GM12878 (cell line): Measurements from ENCODE around the gene EPO. TPM values are rescaled to one million over a fixed set of nuclear protein-coding genes. Genes with fewer than 3 reads are reported as not detected.

Source experiments
- ATAC-seq: fragments of 200-7000 bp; cut with Tn5 transposase; 3 replicates; pipeline ENCODE4 v1.9.1; 2020; ENCODE audit warnings: mild to moderate bottlenecking, moderate library complexity
- BruUV-seq: library from RNA; stranded (reverse); fragments of 400-500 nt; replicated peaks from 2 replicates; lab custom pipeline; 2021; lab: Mats Ljungman, UMichigan
- CTCF ChIA-PET: fragments of 300-600 bp; sonication (Branson Sonifier 250); formaldehyde crosslinking; extraction: SDS; loops from one replicate; lab custom pipeline; 2021; ENCODE audit warnings: inconsistent platforms; lab: Yijun Ruan, JAX
- POLR2A ChIA-PET: fragments of 350-600 bp; formaldehyde crosslinking; extraction: SDS; loops from one replicate; lab custom pipeline; 2021; ENCODE audit warnings: inconsistent platforms; lab: Charles Lee
- RAD21 ChIA-PET: fragments of 300-600 bp; sonication (Branson Sonifier 250); formaldehyde crosslinking; loops from one replicate; lab custom pipeline; 2023; ENCODE audit warnings: antibody characterized with exemption; ENCODE audit not compliant: unreplicated experiment; lab: Charles Lee
- SMC1A ChIA-PET: fragments of 300-600 bp; sonication (Branson Sonifier 250); formaldehyde crosslinking; loops from one replicate; lab custom pipeline; 2023; ENCODE audit not compliant: unreplicated experiment, uncharacterized antibody; lab: Charles Lee
- DNase-seq: peaks from one replicate; pipeline ENCODE4 v3.0.0-alpha.2; 2011; ENCODE audit warnings: low read depth, low spot score
- FAIRE-seq: peaks from 3 replicates; lab custom pipeline; 2011; peaks lifted over from hg19 to GRCh38; lab: Jason Lieb, UNC
- H2AFZ ChIP-seq: 2 replicates; pipeline ENCODE4 v1.6.0; 2011; ENCODE audit warnings: low read depth, low read length, control low read depth; ENCODE audit not compliant: control insufficient read depth
- H3K27ac ChIP-seq: 2 replicates; pipeline ENCODE4 v1.5.1; 2011; ENCODE audit warnings: control low read depth; ENCODE audit not compliant: control insufficient read depth, insufficient read depth
- H3K27me3 ChIP-seq, 2 experiments: replicated peaks in 1 of 2; 2 replicates each; pipeline versions ENCODE4 v1.6.0 to v1.6.1; 2011; ENCODE audit warnings: low read length in 1 of 2; ENCODE audit not compliant: control insufficient read depth in 2 of 2, insufficient read depth in 2 of 2
- H3K36me3 ChIP-seq, 2 experiments: 2 replicates each; pipeline ENCODE4 v1.5.1; 2011; ENCODE audit warnings: low read length in 1 of 2; ENCODE audit not compliant: control insufficient read depth in 2 of 2, insufficient read depth in 2 of 2
- H3K4me1 ChIP-seq: 2 replicates; pipeline ENCODE4 v1.6.1; 2011; ENCODE audit warnings: mild to moderate bottlenecking, low read length, moderate library complexity, mixed read lengths; ENCODE audit not compliant: control insufficient read depth, insufficient read depth
- H3K4me2 ChIP-seq: 2 replicates; pipeline ENCODE4 v1.6.0; 2011; ENCODE audit warnings: control low read depth; ENCODE audit not compliant: control insufficient read depth, insufficient read depth
- H3K4me3 ChIP-seq: fragments of 200-600 bp; sonication (generic); 2 replicates; pipeline ENCODE4 v1.5.1; 2016
- H3K79me2 ChIP-seq: 2 replicates; pipeline ENCODE4 v1.6.0; 2011; ENCODE audit warnings: low read length; ENCODE audit not compliant: control insufficient read depth, insufficient read depth
- H3K9ac ChIP-seq: 2 replicates; pipeline ENCODE4 v1.8.0; 2011; ENCODE audit warnings: low read length, control low read depth, mixed read lengths; ENCODE audit not compliant: control insufficient read depth, insufficient read depth
- H3K9me3 ChIP-seq: replicated peaks from 3 replicates; pipeline ENCODE4 v1.5.1; 2011; ENCODE audit warnings: mild to moderate bottlenecking, low read length; ENCODE audit not compliant: control insufficient read depth, insufficient read depth
- H4K20me1 ChIP-seq: 2 replicates; pipeline ENCODE4 v1.6.0; 2011; ENCODE audit not compliant: control insufficient read depth, insufficient read depth
- BRCA1 ChIP-seq: IDR thresholded peaks from 2 replicates; pipeline ENCODE4 v1.6.1; 2011; ENCODE audit warnings: low read depth, low read length, improper control_type of control experiment
- ETV6 ChIP-seq, 2 experiments: fragments of 450-650 bp in 1 of 2; IDR thresholded peaks in 1 of 2; conservative IDR thresholded peaks in 1 of 2; 2 replicates each; pipeline ENCODE4 v1.6.1; 2014; ENCODE audit warnings: antibody characterized with exemption in 1 of 2, borderline replicate concordance in 1 of 2, low read depth in 1 of 2, mild to moderate bottlenecking in 1 of 2, moderate library complexity in 1 of 2
- NFIC ChIP-seq: IDR thresholded peaks from 2 replicates; pipeline ENCODE4 v1.6.1; 2012; ENCODE audit warnings: low read depth, mild to moderate bottlenecking, inconsistent platforms, low read length, moderate library complexity
- PRDM15 ChIP-seq: fragments of 450-650 bp; formaldehyde crosslinking; IDR thresholded peaks from 2 replicates; pipeline ENCODE4 v1.4.0; 2020; ENCODE audit warnings: mild to moderate bottlenecking, moderate library complexity
- RELA ChIP-seq: fragments of 450-650 bp; IDR thresholded peaks from 2 replicates; pipeline ENCODE4 v1.8.0; 2014; ENCODE audit warnings: borderline replicate concordance; ENCODE audit not compliant: partially characterized antibody
- SMAD5 ChIP-seq: IDR thresholded peaks from 2 replicates; pipeline ENCODE4 v1.6.1; 2016; ENCODE audit warnings: antibody characterized with exemption, low read depth
- SREBF2 ChIP-seq: IDR thresholded peaks from 2 replicates; pipeline ENCODE4 v1.6.1; 2012; ENCODE audit warnings: mild to moderate bottlenecking, low read length
- SRF ChIP-seq, 2 experiments: IDR thresholded peaks; 2 replicates each; pipeline ENCODE4 v1.6.1; 2011; ENCODE audit warnings: low read depth in 2 of 2, low read length in 2 of 2, mild to moderate bottlenecking in 1 of 2, moderate library complexity in 1 of 2
- WGBS: methylation state at CpG from one replicate; pipeline ENCODE4 v1.1.6; 2016; ENCODE audit warnings: low lambda C conversion rate; ENCODE audit not compliant: insufficient replicate concordance, insufficient coverage; ENCODE audit errors: missing lambda C conversion rate; 5-methylcytosine and 5-hydroxymethylcytosine counted together
- in situ Hi-C: fragments of 300-500 bp; cut with MboI; formaldehyde crosslinking; loops from 9 replicates; pipeline ENCODE4 v1.14.3; 2018; ENCODE audit warnings: mixed read lengths
- intact Hi-C: fragments of 100-400 bp; cut with micrococcal nuclease; formaldehyde crosslinking; loops from one replicate; pipeline ENCODE4 v1.14.2; 2022; ENCODE audit not compliant: unreplicated experiment
- polyA plus RNA-seq, 11 experiments: library from polyadenylated mRNA; depleted of rRNA in 4 of 11; unstranded in 6 of 11; stranded (reverse) in 5 of 11; fragments of >200 nt; fragmentation: Nextera tagmentation in 4 of 11; fragmentation: Illumina TruSeq in 1 of 11; extraction: Ambion mirVana in 4 of 11; extraction: Trizol in 1 of 11; gene quantifications; 1 replicate in 1 of 11; 2 replicates in 10 of 11; pipeline versions ENCODE4 v1.2.1 to v1.2.3, GENCODE V29; 2011 to 2016; ENCODE audit warnings: inconsistent platforms in 2 of 11, missing spikeins in 2 of 11, low read depth in 1 of 11
- total RNA-seq, 4 experiments: library from RNA; depleted of rRNA in 3 of 4; stranded (reverse); fragments of >200 nt in 3 of 4; fragmentation: Illumina TruSeq in 1 of 4; extraction: Trizol in 1 of 4; gene quantifications; 2 replicates each; pipeline versions ENCODE4 v1.2.1 to v1.2.3, GENCODE V29; 2013 to 2021

EPO gene
- total and polyA plus RNA-seq, 10 of the 15 experiments (the other 5 are each of a cell fraction or from before 2014, with no cell fraction given): 0.06 to 0.19 TPM; not detected in 8

GRCh38 chr7:100721505-100721812, 1.2 kb downstream of the EPO start:
- in situ Hi-C loops (no loop called here), intact Hi-C loops (no loop called here)
- Histone ChIP-seq H3K4me3 (no peak overlapping the region), H3K9me3 (no peaks in the 10 kb centered on the region), H3K9ac (no peak overlapping the region), H3K4me2 (no peak overlapping the region), H3K4me1 (no peaks in the 10 kb centered on the region), H3K27me3 (peaks cover 4 to 11% of the 10 kb centered on the region in 2 experiments), H4K20me1 (no peaks in the 10 kb centered on the region), H3K79me2 (no peaks in the 10 kb centered on the region), H2AFZ (no peak overlapping the region), H3K36me3 (no peaks in the 10 kb centered on the region)
- POLR2A ChIA-PET: no interaction called here
- CTCF ChIA-PET: interaction anchor here (1.2 kb wide), 1 partner anchor 30 kb away, joined by 3 read pairs; no protein-coding TSS in a partner anchor
- ATAC-seq (no peak), FAIRE-seq (no peak), DNase-seq (no peak)
- WGBS: 44% methylated on average over 8 of the region's 8 CpGs
- SMC1A ChIA-PET: interaction anchor here (0.6 kb wide), 1 partner anchor 135 kb away, joined by 3 read pairs; the partner anchor contains the start of genes FBXO24 and LRCH4
- no peak for TF ChIP-seq SRF (IDR thresholded peaks at IDR 0.05; ENCODE audit: low read depth in 2 of 2, low read length in 2 of 2)
- TF ChIP-seq NFIC: no peak
- TF ChIP-seq, all 136 proteins: peak for 0
- BruUV-seq: no TSS peak
- H3K27ac ChIP-seq: no peak overlapping the region
- RAD21 ChIA-PET: no interaction called here

- BruUV-seq: no TSS peak
- Histone ChIP-seq H3K4me2 (no peak overlapping the region), H4K20me1 (no peaks in the 10 kb centered on the region), H3K36me3 (no peaks in the 10 kb centered on the region), H3K27ac (no peak overlapping the region), H3K79me2 (no peaks in the 10 kb centered on the region), H3K4me1 (no peaks in the 10 kb centered on the region), H3K27me3 (peaks cover 4 to 11% of the 10 kb centered on the region in 2 experiments), H2AFZ (no peak overlapping the region), H3K4me3 (no peak overlapping the region), H3K9ac (no peak overlapping the region), H3K9me3 (no peaks in the 10 kb centered on the region)
- in situ Hi-C loops: no loop called here
- no peak for DNase-seq
- no peak for ATAC-seq
- FAIRE-seq: no peak
- SMC1A ChIA-PET: no interaction called here
- CTCF ChIA-PET: interaction anchor here (0.6 to 6.4 kb wide), 4 partner anchors 15 to 1678 kb away, joined by 3 to 56 read pairs (median 3); partner anchors contain the start of gene POP7
- intact Hi-C loops: no loop called here
- RAD21 ChIA-PET: interaction anchor here (1.0 kb wide), 1 partner anchor 17 kb away, joined by 4 read pairs; the partner anchor contains the start of gene POP7
- no peak for TF ChIP-seq BRCA1
- no peak for TF ChIP-seq ETV6 (conservative IDR thresholded peaks at IDR 0.05 in 1 of 2, IDR thresholded peaks at IDR 0.05 in 1 of 2; ENCODE audit: borderline replicate concordance in 1 of 2, low read depth in 1 of 2)
- TF ChIP-seq SREBF2: no peak
- no peak for TF ChIP-seq SMAD5
- no peak for TF ChIP-seq RELA
- no peak for TF ChIP-seq PRDM15 (CRISPR knock-in tag)
- TF ChIP-seq, all 136 proteins: peak for 0
- 42% methylated on average over 17 of the region's 17 CpGs for WGBS
- POLR2A ChIA-PET: interaction anchor here (0.8 kb wide), 1 partner anchor 10 kb away, joined by 4 read pairs; no protein-coding TSS in a partner anchor
Observed at GRCh38 chr7:100722480-100723212, 2.4 kb downstream of the EPO start.
